ENCODE data around the gene MRPS22.

DNA sequence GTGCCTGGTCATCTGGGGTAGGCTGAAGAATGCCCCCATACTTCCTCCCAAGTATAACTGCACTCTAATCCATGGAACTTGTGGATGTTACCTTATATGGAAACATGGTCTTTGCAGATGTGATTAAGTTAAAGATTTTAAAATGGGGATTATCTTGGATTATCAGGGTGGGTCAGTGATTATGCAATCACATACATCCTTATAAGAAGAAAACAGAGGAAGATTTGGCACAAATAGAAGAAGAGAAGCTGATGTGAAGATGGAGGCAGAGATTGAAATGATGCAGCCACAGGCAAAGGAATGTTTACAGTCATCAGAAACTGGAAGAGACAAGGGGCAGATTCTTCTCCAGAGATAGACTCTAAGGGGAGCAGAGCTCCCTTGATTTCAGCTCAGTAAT is 1.8 kb upstream of the MRPS22 start:
- TF ChIP-seq, protein P1, sequence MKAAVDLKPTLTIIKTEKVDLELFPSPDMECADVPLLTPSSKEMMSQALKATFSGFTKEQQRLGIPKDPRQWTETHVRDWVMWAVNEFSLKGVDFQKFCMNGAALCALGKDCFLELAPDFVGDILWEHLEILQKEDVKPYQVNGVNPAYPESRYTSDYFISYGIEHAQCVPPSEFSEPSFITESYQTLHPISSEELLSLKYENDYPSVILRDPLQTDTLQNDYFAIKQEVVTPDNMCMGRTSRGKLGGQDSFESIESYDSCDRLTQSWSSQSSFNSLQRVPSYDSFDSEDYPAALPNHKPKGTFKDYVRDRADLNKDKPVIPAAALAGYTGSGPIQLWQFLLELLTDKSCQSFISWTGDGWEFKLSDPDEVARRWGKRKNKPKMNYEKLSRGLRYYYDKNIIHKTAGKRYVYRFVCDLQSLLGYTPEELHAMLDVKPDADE (CRISPR knock-in tag; IDR thresholded peaks at IDR 0.05) = no peak
- TF ChIP-seq ZNF557 (CRISPR knock-in tag; IDR thresholded peaks at IDR 0.05) (no peak), MTA1 (CRISPR knock-in tag; IDR thresholded peaks at IDR 0.05; ENCODE audit: borderline replicate concordance) (no peak), TCF12 (IDR thresholded peaks at IDR 0.05) (no peak), TCF12 (CRISPR knock-in tag; IDR thresholded peaks at IDR 0.05) (no peak), KDM5B (CRISPR knock-in tag; IDR thresholded peaks at IDR 0.05; ENCODE audit: borderline replicate concordance) (no peak), ZNF10 (CRISPR knock-in tag; IDR thresholded peaks at IDR 0.05; ENCODE audit: borderline replicate concordance, low read depth) (no peak), ZNF160 (CRISPR knock-in tag; IDR thresholded peaks at IDR 0.05) (no peak), ZNF180 (CRISPR knock-in tag; IDR thresholded peaks at IDR 0.05; ENCODE audit: borderline replicate concordance, low read depth) (no peak), GTF2F1 (IDR thresholded peaks at IDR 0.05; ENCODE audit: low read length) (no peak)
- TF ChIP-seq, protein P2, sequence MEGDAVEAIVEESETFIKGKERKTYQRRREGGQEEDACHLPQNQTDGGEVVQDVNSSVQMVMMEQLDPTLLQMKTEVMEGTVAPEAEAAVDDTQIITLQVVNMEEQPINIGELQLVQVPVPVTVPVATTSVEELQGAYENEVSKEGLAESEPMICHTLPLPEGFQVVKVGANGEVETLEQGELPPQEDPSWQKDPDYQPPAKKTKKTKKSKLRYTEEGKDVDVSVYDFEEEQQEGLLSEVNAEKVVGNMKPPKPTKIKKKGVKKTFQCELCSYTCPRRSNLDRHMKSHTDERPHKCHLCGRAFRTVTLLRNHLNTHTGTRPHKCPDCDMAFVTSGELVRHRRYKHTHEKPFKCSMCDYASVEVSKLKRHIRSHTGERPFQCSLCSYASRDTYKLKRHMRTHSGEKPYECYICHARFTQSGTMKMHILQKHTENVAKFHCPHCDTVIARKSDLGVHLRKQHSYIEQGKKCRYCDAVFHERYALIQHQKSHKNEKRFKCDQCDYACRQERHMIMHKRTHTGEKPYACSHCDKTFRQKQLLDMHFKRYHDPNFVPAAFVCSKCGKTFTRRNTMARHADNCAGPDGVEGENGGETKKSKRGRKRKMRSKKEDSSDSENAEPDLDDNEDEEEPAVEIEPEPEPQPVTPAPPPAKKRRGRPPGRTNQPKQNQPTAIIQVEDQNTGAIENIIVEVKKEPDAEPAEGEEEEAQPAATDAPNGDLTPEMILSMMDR (CRISPR knock-in tag; IDR thresholded peaks at IDR 0.05) = no peak

Measured in HepG2 (cell line).